MG63 (cell line): ENCODE data around the gene PHC2. TPM values are rescaled to one million over a fixed set of nuclear protein-coding genes. Genes with fewer than 3 reads are reported as not detected.

Experiments used
- DNase-seq: peaks from one replicate; pipeline ENCODE4 v3.0.0-alpha.2; 2020
- H3K27me3 ChIP-seq: fragments of 250-450 bp; sonication (Bioruptor Pico); 2 replicates; pipeline ENCODE4 v1.5.1; 2020; ENCODE audit warnings: mild to moderate bottlenecking, moderate library complexity
- H3K36me3 ChIP-seq: fragments of 250-450 bp; sonication (Bioruptor Pico); 2 replicates; pipeline ENCODE4 v1.5.1; 2020; ENCODE audit warnings: mild to moderate bottlenecking, moderate library complexity
- H3K4me3 ChIP-seq: fragments of 250-450 bp; sonication (Bioruptor Pico); 2 replicates; pipeline ENCODE4 v1.5.1; 2020; ENCODE audit warnings: mild to moderate bottlenecking, moderate library complexity
- H3K9me3 ChIP-seq: fragments of 250-450 bp; sonication (Bioruptor Pico); 2 replicates; pipeline ENCODE4 v1.5.1; 2020; ENCODE audit warnings: mild to moderate bottlenecking, moderate library complexity
- total RNA-seq: library from RNA; depleted of rRNA; stranded (reverse); fragments of >200 nt; shearing (Covaris generic); gene quantifications from 2 replicates; pipeline ENCODE4 v1.2.3, GENCODE V29; 2014; ENCODE audit warnings: low replicate concordance; rRNA removed

Gene PHC2
- total RNA-seq, 1 experiment from 2014 or later, result 102 TPM

GRCh38 chr1:33275195-33275594, 155.7 kb downstream of the PHC2 start:
- DNase-seq, result no peak
- Histone ChIP-seq H3K9me3 (no peaks in the 10 kb centered on the region), H3K4me3 (no peak overlapping the region), H3K27me3 (no peaks in the 10 kb centered on the region), H3K36me3 (no peaks in the 10 kb centered on the region)

DNA sequence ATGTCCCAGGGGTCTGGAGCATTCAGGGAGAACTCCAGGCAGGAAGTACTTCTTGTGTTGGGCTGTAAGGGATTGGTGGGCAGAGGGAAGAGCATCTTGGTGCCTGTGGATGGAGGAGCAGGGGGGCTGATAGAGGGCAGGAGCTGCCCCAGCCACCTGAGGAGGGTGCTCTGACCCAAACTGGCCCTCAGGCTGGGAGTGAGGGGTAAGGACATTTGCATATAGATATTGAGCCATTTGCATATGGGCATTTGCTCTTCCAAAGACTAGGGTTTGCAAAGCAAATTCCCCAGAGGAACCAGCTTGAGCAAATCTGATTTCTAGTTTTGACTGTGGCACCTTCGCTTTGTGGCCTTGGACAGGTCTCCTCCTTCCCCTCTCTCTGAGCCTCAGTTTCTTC, 156.4 kb downstream of the PHC2 start:
- H3K27me3 ChIP-seq, result no peaks in the 10 kb centered on the region

GRCh38 chr1:33273961-33274371, 156.9 kb downstream of the PHC2 start:
- H3K4me3 ChIP-seq, result no peak overlapping the region
- no peaks in the 10 kb centered on the region for H3K9me3 ChIP-seq
- DNase-seq, result no peak
- no peaks in the 10 kb centered on the region for H3K36me3 ChIP-seq
- no peaks in the 10 kb centered on the region for H3K27me3 ChIP-seq

More for the DNA sequence above, 156.4 kb downstream of the PHC2 start:
- no peak for DNase-seq
- no peaks in the 10 kb centered on the region for H3K36me3 ChIP-seq
- H3K9me3 ChIP-seq, result no peaks in the 10 kb centered on the region
- no peak overlapping the region for H3K4me3 ChIP-seq

Other genes starting within 250 kb of the PHC2 start
- 0.82 and 3.2 TPM in 2 replicates for gene TRIM62, start 249.1 kb downstream of the PHC2 start, total RNA-seq
- gene ZNF362, start 174.6 kb downstream of the PHC2 start, total RNA-seq, result 1.5 and 3.3 TPM in 2 replicates
- not detected in 2 replicates for gene A3GALT2, start 110.0 kb downstream of the PHC2 start, total RNA-seq
- 2.4 and 6.7 TPM in 2 replicates for gene ZSCAN20, start 41.5 kb upstream of the PHC2 start, total RNA-seq